GM23338 (cell line): Measurements from ENCODE around the gene CYS1. TPM values are rescaled to one million over a fixed set of nuclear protein-coding genes. Genes with fewer than 3 reads are reported as not detected.

Experiments
- ATAC-seq: fragments of 200-7000 bp; cut with Tn5 transposase; 3 replicates; pipeline ENCODE4 v1.9.1; 2020
- DNase-seq: peaks from one replicate; pipeline ENCODE4 v3.0.0-alpha.2; 2015; ENCODE audit warnings: low spot score
- H2AFZ ChIP-seq: fragments of 200-600 bp; sonication (generic); 2 replicates; pipeline ENCODE4 v1.8.0; 2016; ENCODE audit warnings: antibody characterized with exemption, mild to moderate bottlenecking, moderate library complexity
- H3F3A ChIP-seq: fragments of 200-600 bp; sonication (generic); replicated peaks from 2 replicates; pipeline ENCODE4 v1.8.0; 2017; ENCODE audit warnings: antibody characterized with exemption, mixed run types, low read depth
- H3K27ac ChIP-seq: fragments of 200-600 bp; sonication (generic); 2 replicates; pipeline ENCODE4 v1.6.1; 2016; ENCODE audit warnings: low read depth
- H3K27me3 ChIP-seq: fragments of 200-600 bp; sonication (generic); 2 replicates; pipeline ENCODE4 v1.8.0; 2016; ENCODE audit warnings: mild to moderate bottlenecking, mixed run types, moderate library complexity; ENCODE audit not compliant: insufficient read depth
- H3K36me3 ChIP-seq: fragments of 200-600 bp; sonication (generic); 2 replicates; pipeline ENCODE4 v1.8.0; 2016; ENCODE audit warnings: mild to moderate bottlenecking; ENCODE audit not compliant: insufficient read depth
- H3K4me1 ChIP-seq: fragments of 200-600 bp; sonication (generic); 2 replicates; pipeline ENCODE4 v1.8.0; 2016; ENCODE audit warnings: mild to moderate bottlenecking, moderate library complexity; ENCODE audit not compliant: insufficient read depth
- H3K4me2 ChIP-seq: fragments of 200-600 bp; sonication (generic); 2 replicates; pipeline ENCODE4 v1.7.1; 2017; ENCODE audit warnings: mixed run types
- H3K4me3 ChIP-seq: fragments of 200-600 bp; sonication (generic); 2 replicates; pipeline ENCODE4 v1.6.1; 2016; ENCODE audit warnings: mixed run types
- H3K79me2 ChIP-seq: fragments of 200-600 bp; sonication (generic); replicated peaks from 2 replicates; pipeline ENCODE4 v1.8.0; 2017; ENCODE audit warnings: mild to moderate bottlenecking; ENCODE audit not compliant: insufficient read depth
- H3K9me2 ChIP-seq: fragments of 200-600 bp; sonication (generic); 2 replicates; pipeline ENCODE4 v1.8.0; 2017; ENCODE audit not compliant: insufficient read depth
- H4K20me1 ChIP-seq: fragments of 200-600 bp; sonication (generic); replicated peaks from 2 replicates; pipeline ENCODE4 v1.8.0; 2017; ENCODE audit warnings: mild to moderate bottlenecking; ENCODE audit not compliant: insufficient read depth
- H3K27ac Mint-ChIP-seq: 2 replicates; pipeline ENCODE4 v1.8.0; 2020; ENCODE audit warnings: inconsistent platforms, mild to moderate bottlenecking, moderate library complexity, mixed read lengths
- H3K27me3 Mint-ChIP-seq: 3 replicates; pipeline ENCODE4 v1.8.0; 2022; ENCODE audit warnings: low read depth, mild to moderate bottlenecking, moderate library complexity, mixed read lengths, inconsistent platforms; ENCODE audit not compliant: insufficient read depth, poor library complexity
- H3K36me3 Mint-ChIP-seq: 3 replicates; pipeline ENCODE4 v1.8.0; 2021; ENCODE audit warnings: low read depth, mild to moderate bottlenecking, inconsistent platforms, moderate library complexity, mixed read lengths
- H3K4me1 Mint-ChIP-seq: 3 replicates; pipeline ENCODE4 v1.8.0; 2020; ENCODE audit warnings: mild to moderate bottlenecking, inconsistent platforms, mixed read lengths
- H3K4me3 Mint-ChIP-seq: 3 replicates; pipeline ENCODE4 v1.8.0; 2021; ENCODE audit warnings: moderate library complexity, mild to moderate bottlenecking, inconsistent platforms, mixed read lengths
- H3K9me3 Mint-ChIP-seq: 3 replicates; pipeline ENCODE4 v1.8.0; 2020; ENCODE audit warnings: moderate library complexity, mild to moderate bottlenecking, inconsistent platforms, mixed read lengths
- CREB1 ChIP-seq: fragments of 250-450 bp; sonication (Bioruptor Pico); IDR thresholded peaks from 2 replicates; pipeline ENCODE4 v1.5.0; 2020; ENCODE audit warnings: low read depth, mild to moderate bottlenecking, moderate library complexity
- CTCF ChIP-seq, 2 experiments: fragments of 200-600 bp in 1 of 2; sonication (generic) in 1 of 2; conservative IDR thresholded peaks; 2 replicates each; pipeline versions ENCODE4 v1.5.1 to v1.6.1; 2016 to 2017; ENCODE audit warnings: antibody characterized with exemption in 2 of 2, low read depth in 2 of 2, mild to moderate bottlenecking in 2 of 2, moderate library complexity in 1 of 2
- JUNB ChIP-seq: IDR thresholded peaks from one replicate; pipeline ENCODE4 v1.6.1; 2016; ENCODE audit warnings: antibody characterized with exemption; ENCODE audit not compliant: unreplicated experiment
- NANOG ChIP-seq: IDR thresholded peaks from 2 replicates; pipeline ENCODE4 v1.6.1; 2016; ENCODE audit warnings: antibody characterized with exemption, borderline replicate concordance
- POLR2AphosphoS5 ChIP-seq: IDR thresholded peaks from 2 replicates; pipeline ENCODE4 v1.6.1; 2016; ENCODE audit warnings: antibody characterized with exemption, low read depth
- REST ChIP-seq: IDR thresholded peaks from one replicate; pipeline ENCODE4 v1.6.1; 2018; ENCODE audit warnings: antibody characterized with exemption; ENCODE audit not compliant: unreplicated experiment
- STAT1 ChIP-seq: IDR thresholded peaks from one replicate; pipeline ENCODE4 v1.6.1; 2016; ENCODE audit warnings: antibody characterized with exemption; ENCODE audit not compliant: unreplicated experiment
- ZNF331 ChIP-seq: fragments of 250-450 bp; sonication (Bioruptor Pico); IDR thresholded peaks from 2 replicates; pipeline ENCODE4 v1.5.0; 2020; ENCODE audit warnings: low read depth, mild to moderate bottlenecking, moderate library complexity
- ZNF462 ChIP-seq: fragments of 250-450 bp; sonication (Bioruptor Pico); IDR thresholded peaks from 2 replicates; pipeline ENCODE4 v1.5.0; 2020; ENCODE audit warnings: mild to moderate bottlenecking, moderate library complexity
- polyA plus RNA-seq: library from polyadenylated mRNA; unstranded; fragments of >200 nt; fragmentation: Nextera tagmentation; extraction: Ambion mirVana; gene quantifications from 2 replicates; pipeline ENCODE4 v1.2.1, GENCODE V29; 2016
- total RNA-seq: library from RNA; depleted of rRNA; stranded (reverse); fragments of >200 nt; shearing (Covaris generic); gene quantifications from 2 replicates; pipeline ENCODE4 v1.2.3, GENCODE V29; 2014

The CYS1 gene
- total and polyA plus RNA-seq, 2 experiments from 2014 or later, result 0.31 to 0.32 TPM

GRCh38 chr2:10087360-10087759, 7.1 kb upstream of the CYS1 start:
- H3K9me2 ChIP-seq, result no peaks in the 10 kb centered on the region
- Mint-ChIP-seq H3K36me3 (no peaks in the 10 kb centered on the region), H3K27me3 (peaks cover 8% of the 10 kb centered on the region), H3K27ac (no peak overlapping the region), H3K9me3 (0 out of 3 replicates have a peak, but pooled peaks cover 5% of the 10 kb centered on the region), H3K4me3 (no peak overlapping the region), H3K4me1 (peaks cover 16% of the 10 kb centered on the region)
- no peaks in the 10 kb centered on the region for H3K36me3 ChIP-seq
- DNase-seq (no peak), ATAC-seq (no peak)
- no peak overlapping the region for H3K4me3 ChIP-seq
- H4K20me1 ChIP-seq, result no peaks in the 10 kb centered on the region
- no peaks in the 10 kb centered on the region for H3K4me1 ChIP-seq
- no peak overlapping the region for H2AFZ ChIP-seq
- no peak for TF ChIP-seq JUNB
- TF ChIP-seq STAT1, result no peak
- no peak for TF ChIP-seq NANOG
- TF ChIP-seq CTCF (conservative IDR thresholded peaks at IDR 0.05; ENCODE audit: low read depth in 2 of 2), result no peak
- TF ChIP-seq ZNF331 (CRISPR knock-in tag), result no peak
- TF ChIP-seq REST, result no peak
- TF ChIP-seq CREB1, result no peak
- no peak for TF ChIP-seq POLR2AphosphoS5
- no peak for TF ChIP-seq ZNF462 (CRISPR knock-in tag)
- no peaks in the 10 kb centered on the region for H3F3A ChIP-seq
- H3K27me3 ChIP-seq, result no peaks in the 10 kb centered on the region
- no peak overlapping the region for H3K4me2 ChIP-seq
- no peak overlapping the region for H3K27ac ChIP-seq
- H3K79me2 ChIP-seq, result no peaks in the 10 kb centered on the region
